GM12878 (cell line): ENCODE results near the gene POP7. TPM values are rescaled to one million over a fixed set of nuclear protein-coding genes. Genes with fewer than 3 reads are reported as not detected.
A peak's percentile ranks its signal among the peaks of the same experiment; 100 is the strongest.

Experiments
- ATAC-seq: fragments of 200-7000 bp; cut with Tn5 transposase; 3 replicates; pipeline ENCODE4 v1.9.1; 2020; ENCODE audit warnings: mild to moderate bottlenecking, moderate library complexity
- BruUV-seq: library from RNA; stranded (reverse); fragments of 400-500 nt; replicated peaks from 2 replicates; lab custom pipeline; 2021; lab: Mats Ljungman, UMichigan
- CTCF ChIA-PET: fragments of 300-600 bp; sonication (Branson Sonifier 250); formaldehyde crosslinking; extraction: SDS; loops from one replicate; lab custom pipeline; 2021; ENCODE audit warnings: inconsistent platforms; lab: Yijun Ruan, JAX
- POLR2A ChIA-PET: fragments of 350-600 bp; formaldehyde crosslinking; extraction: SDS; loops from one replicate; lab custom pipeline; 2021; ENCODE audit warnings: inconsistent platforms; lab: Charles Lee
- RAD21 ChIA-PET: fragments of 300-600 bp; sonication (Branson Sonifier 250); formaldehyde crosslinking; loops from one replicate; lab custom pipeline; 2023; ENCODE audit warnings: antibody characterized with exemption; ENCODE audit not compliant: unreplicated experiment; lab: Charles Lee
- SMC1A ChIA-PET: fragments of 300-600 bp; sonication (Branson Sonifier 250); formaldehyde crosslinking; loops from one replicate; lab custom pipeline; 2023; ENCODE audit not compliant: unreplicated experiment, uncharacterized antibody; lab: Charles Lee
- DNase-seq: peaks from one replicate; pipeline ENCODE4 v3.0.0-alpha.2; 2011; ENCODE audit warnings: low read depth, low spot score
- FAIRE-seq: peaks from 3 replicates; lab custom pipeline; 2011; peaks lifted over from hg19 to GRCh38; lab: Jason Lieb, UNC
- H2AFZ ChIP-seq: 2 replicates; pipeline ENCODE4 v1.6.0; 2011; ENCODE audit warnings: low read depth, low read length, control low read depth; ENCODE audit not compliant: control insufficient read depth
- H3K27ac ChIP-seq: 2 replicates; pipeline ENCODE4 v1.5.1; 2011; ENCODE audit warnings: control low read depth; ENCODE audit not compliant: control insufficient read depth, insufficient read depth
- H3K27me3 ChIP-seq, 2 experiments: replicated peaks in 1 of 2; 2 replicates each; pipeline versions ENCODE4 v1.6.0 to v1.6.1; 2011; ENCODE audit warnings: low read length in 1 of 2; ENCODE audit not compliant: control insufficient read depth in 2 of 2, insufficient read depth in 2 of 2
- H3K36me3 ChIP-seq, 2 experiments: 2 replicates each; pipeline ENCODE4 v1.5.1; 2011; ENCODE audit warnings: low read length in 1 of 2; ENCODE audit not compliant: control insufficient read depth in 2 of 2, insufficient read depth in 2 of 2
- H3K4me1 ChIP-seq: 2 replicates; pipeline ENCODE4 v1.6.1; 2011; ENCODE audit warnings: mild to moderate bottlenecking, low read length, moderate library complexity, mixed read lengths; ENCODE audit not compliant: control insufficient read depth, insufficient read depth
- H3K4me2 ChIP-seq: 2 replicates; pipeline ENCODE4 v1.6.0; 2011; ENCODE audit warnings: control low read depth; ENCODE audit not compliant: control insufficient read depth, insufficient read depth
- H3K4me3 ChIP-seq: fragments of 200-600 bp; sonication (generic); 2 replicates; pipeline ENCODE4 v1.5.1; 2016
- H3K79me2 ChIP-seq: 2 replicates; pipeline ENCODE4 v1.6.0; 2011; ENCODE audit warnings: low read length; ENCODE audit not compliant: control insufficient read depth, insufficient read depth
- H3K9ac ChIP-seq: 2 replicates; pipeline ENCODE4 v1.8.0; 2011; ENCODE audit warnings: low read length, control low read depth, mixed read lengths; ENCODE audit not compliant: control insufficient read depth, insufficient read depth
- H3K9me3 ChIP-seq: replicated peaks from 3 replicates; pipeline ENCODE4 v1.5.1; 2011; ENCODE audit warnings: mild to moderate bottlenecking, low read length; ENCODE audit not compliant: control insufficient read depth, insufficient read depth
- H4K20me1 ChIP-seq: 2 replicates; pipeline ENCODE4 v1.6.0; 2011; ENCODE audit not compliant: control insufficient read depth, insufficient read depth
- BHLHE40 ChIP-seq, 2 experiments: fragments of 450-650 bp in 1 of 2; IDR thresholded peaks; 2 replicates each; pipeline ENCODE4 v1.6.1; 2011 to 2017; ENCODE audit warnings: low read depth in 2 of 2, borderline replicate concordance in 1 of 2, improper control_type of control experiment in 1 of 2, low read length in 1 of 2, mild to moderate bottlenecking in 1 of 2
- CHD2 ChIP-seq: IDR thresholded peaks from 2 replicates; pipeline ENCODE4 v1.6.1; 2011; ENCODE audit warnings: low read depth, low read length, improper control_type of control experiment, borderline replicate concordance
- CREB1 ChIP-seq: IDR thresholded peaks from 2 replicates; pipeline ENCODE4 v1.6.1; 2012; ENCODE audit warnings: low read depth, mild to moderate bottlenecking, inconsistent platforms
- E4F1 ChIP-seq: fragments of 450-650 bp; IDR thresholded peaks from 2 replicates; pipeline ENCODE4 v1.6.1; 2018; ENCODE audit warnings: borderline replicate concordance, mild to moderate bottlenecking; ENCODE audit not compliant: partially characterized antibody
- PKNOX1 ChIP-seq: fragments of 450-650 bp; IDR thresholded peaks from 2 replicates; pipeline ENCODE4 v1.6.1; 2016; ENCODE audit warnings: mild to moderate bottlenecking
- SUZ12 ChIP-seq: fragments of 200-600 bp; sonication (generic); IDR thresholded peaks from one replicate; pipeline ENCODE4 v1.6.1; 2018; ENCODE audit warnings: antibody characterized with exemption, mild to moderate bottlenecking; ENCODE audit not compliant: unreplicated experiment
- WGBS: methylation state at CpG from one replicate; pipeline ENCODE4 v1.1.6; 2016; ENCODE audit warnings: low lambda C conversion rate; ENCODE audit not compliant: insufficient replicate concordance, insufficient coverage; ENCODE audit errors: missing lambda C conversion rate; 5-methylcytosine and 5-hydroxymethylcytosine counted together
- in situ Hi-C: fragments of 300-500 bp; cut with MboI; formaldehyde crosslinking; loops from 9 replicates; pipeline ENCODE4 v1.14.3; 2018; ENCODE audit warnings: mixed read lengths
- intact Hi-C: fragments of 100-400 bp; cut with micrococcal nuclease; formaldehyde crosslinking; loops from one replicate; pipeline ENCODE4 v1.14.2; 2022; ENCODE audit not compliant: unreplicated experiment
- polyA plus RNA-seq, 11 experiments: library from polyadenylated mRNA; depleted of rRNA in 4 of 11; unstranded in 6 of 11; stranded (reverse) in 5 of 11; fragments of >200 nt; fragmentation: Nextera tagmentation in 4 of 11; fragmentation: Illumina TruSeq in 1 of 11; extraction: Ambion mirVana in 4 of 11; extraction: Trizol in 1 of 11; gene quantifications; 1 replicate in 1 of 11; 2 replicates in 10 of 11; pipeline versions ENCODE4 v1.2.1 to v1.2.3, GENCODE V29; 2011 to 2016; ENCODE audit warnings: inconsistent platforms in 2 of 11, missing spikeins in 2 of 11, low read depth in 1 of 11
- total RNA-seq, 4 experiments: library from RNA; depleted of rRNA in 3 of 4; stranded (reverse); fragments of >200 nt in 3 of 4; fragmentation: Illumina TruSeq in 1 of 4; extraction: Trizol in 1 of 4; gene quantifications; 2 replicates each; pipeline versions ENCODE4 v1.2.1 to v1.2.3, GENCODE V29; 2013 to 2021

POP7 gene
- total and polyA plus RNA-seq, 10 of the 15 experiments (the other 5 are each of a cell fraction or from before 2014, with no cell fraction given), result 12.1 to 148 (median 51.7) TPM

DNA sequence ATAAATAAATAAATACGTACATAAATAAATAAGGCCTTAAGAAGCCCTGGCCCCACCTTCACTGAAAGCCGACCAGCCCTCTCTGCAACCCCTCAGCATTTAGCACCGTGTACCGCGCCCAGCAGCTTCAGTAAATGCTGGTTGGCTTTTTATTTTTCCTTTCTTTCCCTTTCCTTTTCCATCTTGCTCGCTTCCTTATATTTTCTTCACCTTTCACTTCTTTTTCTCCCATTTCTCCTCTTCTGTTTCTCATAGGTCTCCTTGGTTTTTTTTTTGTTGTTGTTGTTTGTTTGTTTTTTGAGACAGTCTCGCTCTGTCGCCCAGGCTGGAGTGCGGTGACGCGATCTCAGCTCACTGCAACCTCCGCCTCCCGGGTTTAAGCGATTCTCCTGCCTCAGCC, 38.7 kb downstream of the POP7 start:
- no peak overlapping the region for H3K4me3 ChIP-seq
- H3K9ac ChIP-seq, result no peak overlapping the region
- H3K79me2 ChIP-seq, result no peaks in the 10 kb centered on the region
- no peak overlapping the region for H3K4me2 ChIP-seq
- H2AFZ ChIP-seq, result no peak overlapping the region
- ChIA-PET SMC1A (no interaction called here), POLR2A (no interaction called here), CTCF (no interaction called here), RAD21 (no interaction called here)
- H3K36me3 ChIP-seq, result no peaks in the 10 kb centered on the region
- no peaks in the 10 kb centered on the region for H3K4me1 ChIP-seq
- ATAC-seq, result no peak
- H3K27ac ChIP-seq, result no peak overlapping the region
- BruUV-seq, result no TSS peak
- H3K9me3 ChIP-seq, result no peaks in the 10 kb centered on the region
- no peak for DNase-seq
- no peaks in the 10 kb centered on the region for H4K20me1 ChIP-seq
- 70% methylated on average over 14 of the region's 14 CpGs for WGBS
- intact Hi-C loops, result no loop called here
- no peak for FAIRE-seq
- TF ChIP-seq CHD2, result no peak
- TF ChIP-seq, all 136 proteins: peak for 0
- no peaks in the 10 kb centered on the region for H3K27me3 ChIP-seq
- in situ Hi-C loops, result no loop called here

- 2% methylated on average over 23 of the region's 28 CpGs for WGBS
- TF ChIP-seq CREB1 (peak; percentile 51; the same call in 1 of the 2 replicates), E4F1 (no peak), BHLHE40 (IDR thresholded peaks at IDR 0.05; ENCODE audit: borderline replicate concordance in 1 of 2, low read depth in 2 of 2, low read length in 1 of 2) (no peak), PKNOX1 (no peak), SUZ12 (no peak)
- CTCF ChIA-PET, result no interaction called here
- Histone ChIP-seq H3K4me1 (no peaks in the 10 kb centered on the region), H4K20me1 (no peaks in the 10 kb centered on the region), H3K79me2 (no peaks in the 10 kb centered on the region), H3K9ac (no peak overlapping the region), H3K27ac (no peak overlapping the region), H3K9me3 (no peaks in the 10 kb centered on the region), H3K36me3 (no peaks in the 10 kb centered on the region), H2AFZ (no peak overlapping the region), H3K4me2 (peak overlapping the region; percentile 33; the same call in 1 of the 2 replicates), H3K4me3 (peak overlapping the region; percentile 22; the same call in 1 of the 2 replicates), H3K27me3 (no peaks in the 10 kb centered on the region)
- ATAC-seq (no peak), DNase-seq (no peak), FAIRE-seq (no peak)
- BruUV-seq, result no TSS peak
- intact Hi-C loops, result no loop called here
- SMC1A ChIA-PET, result no interaction called here
- in situ Hi-C loops, result no loop called here
- POLR2A ChIA-PET, result no interaction called here
- RAD21 ChIA-PET, result no interaction called here
Observed at GRCh38 chr7:100745184-100745583, 39.3 kb downstream of the POP7 start.
